ENCODE measurements around the gene KCNQ5.
"Not testable (repeated sequence)": the region's sequence is repeated elsewhere in the genome, so short reads cannot be mapped to it uniquely, and the experiment has no call there.

Gene KCNQ5

GRCh38 chr6:72950114-72950860 lies 328.4 kb downstream of the KCNQ5 start:
- DNase-seq (ENCODE audit: low read depth in 2 of 2): no peak

- DNase-seq (ENCODE audit: low read depth in 2 of 2): no peak
Measured at GRCh38 chr6:72952808-72953630, 331.2 kb downstream of the KCNQ5 start.

- no peak for DNase-seq (ENCODE audit: low read depth in 2 of 2)
Measured at GRCh38 chr6:72953971-72954381, 332.1 kb downstream of the KCNQ5 start.

GRCh38 chr6:72954716-72955115 lies 332.9 kb downstream of the KCNQ5 start:
- DNase-seq (ENCODE audit: low read depth in 2 of 2): no peak

- no peak for DNase-seq (ENCODE audit: low read depth in 2 of 2)
Measured at GRCh38 chr6:72955666-72956065, 333.8 kb downstream of the KCNQ5 start.

GRCh38 chr6:72956272-72956671 lies 334.4 kb downstream of the KCNQ5 start:
- no peak for DNase-seq (ENCODE audit: low read depth in 2 of 2)

GRCh38 chr6:72959821-72960220 lies 338.0 kb downstream of the KCNQ5 start:
- DNase-seq (ENCODE audit: low read depth in 2 of 2): no peak

GRCh38 chr6:72963946-72964345 lies 342.1 kb downstream of the KCNQ5 start:
- no peak for DNase-seq (ENCODE audit: low read depth in 2 of 2)

GRCh38 chr6:72966628-72967280 lies 344.9 kb downstream of the KCNQ5 start:
- DNase-seq (ENCODE audit: low read depth in 2 of 2): no peak

GRCh38 chr6:72967329-72967728 lies 345.5 kb downstream of the KCNQ5 start:
- no peak for DNase-seq (ENCODE audit: low read depth in 2 of 2)

GRCh38 chr6:72968704-72969103 lies 346.8 kb downstream of the KCNQ5 start:
- DNase-seq (ENCODE audit: low read depth in 2 of 2): no peak

- no peak for DNase-seq (ENCODE audit: low read depth in 2 of 2)
Measured at GRCh38 chr6:72969666-72970065, 347.8 kb downstream of the KCNQ5 start.

GRCh38 chr6:72972579-72972978 lies 350.7 kb downstream of the KCNQ5 start:
- no peak for DNase-seq (ENCODE audit: low read depth in 2 of 2)

- no peak for DNase-seq (ENCODE audit: low read depth in 2 of 2)
Measured at GRCh38 chr6:72974276-72974675, 352.4 kb downstream of the KCNQ5 start.

GRCh38 chr6:72975352-72975752 lies 353.5 kb downstream of the KCNQ5 start:
- no peak for DNase-seq (ENCODE audit: low read depth in 2 of 2)

GRCh38 chr6:72976484-72976883 lies 354.6 kb downstream of the KCNQ5 start:
- DNase-seq (ENCODE audit: low read depth in 2 of 2): no peak

- DNase-seq (ENCODE audit: low read depth in 2 of 2): no peak
Measured at GRCh38 chr6:72977114-72977513, 355.2 kb downstream of the KCNQ5 start.

- DNase-seq (ENCODE audit: low read depth in 2 of 2): not testable (repeated sequence)
Measured at GRCh38 chr6:72978808-72979207, 356.9 kb downstream of the KCNQ5 start.

GRCh38 chr6:72984189-72984831 lies 362.4 kb downstream of the KCNQ5 start:
- not testable (repeated sequence) for DNase-seq (ENCODE audit: low read depth in 2 of 2)

GRCh38 chr6:72984981-72985665 lies 363.3 kb downstream of the KCNQ5 start:
- no peak for DNase-seq (ENCODE audit: low read depth in 2 of 2)

- DNase-seq (ENCODE audit: low read depth in 2 of 2): no peak
Measured at GRCh38 chr6:72987301-72987700, 365.4 kb downstream of the KCNQ5 start.
